OCI-LY1 (cell line): ENCODE measurements around the gene IQUB.

ENCODE experiments used
- EZH2 ChIP-seq: fragments of 200-600 bp; sonication (generic), shearing (Covaris generic); IDR thresholded peaks from 2 replicates; pipeline ENCODE4 v1.8.0; 2017; ENCODE audit warnings: borderline replicate concordance, mixed run types, mild to moderate bottlenecking, antibody characterized with exemption, low read length, moderate library complexity, mixed read lengths
- TF ChIP-seq, protein P1 (sequence below): fragments of 200-600 bp; sonication (generic), shearing (Covaris generic); IDR thresholded peaks from 2 replicates; pipeline ENCODE4 v1.5.1; 2017; ENCODE audit warnings: mild to moderate bottlenecking, antibody characterized with exemption, low read length, moderate library complexity, mixed read lengths

DNA sequence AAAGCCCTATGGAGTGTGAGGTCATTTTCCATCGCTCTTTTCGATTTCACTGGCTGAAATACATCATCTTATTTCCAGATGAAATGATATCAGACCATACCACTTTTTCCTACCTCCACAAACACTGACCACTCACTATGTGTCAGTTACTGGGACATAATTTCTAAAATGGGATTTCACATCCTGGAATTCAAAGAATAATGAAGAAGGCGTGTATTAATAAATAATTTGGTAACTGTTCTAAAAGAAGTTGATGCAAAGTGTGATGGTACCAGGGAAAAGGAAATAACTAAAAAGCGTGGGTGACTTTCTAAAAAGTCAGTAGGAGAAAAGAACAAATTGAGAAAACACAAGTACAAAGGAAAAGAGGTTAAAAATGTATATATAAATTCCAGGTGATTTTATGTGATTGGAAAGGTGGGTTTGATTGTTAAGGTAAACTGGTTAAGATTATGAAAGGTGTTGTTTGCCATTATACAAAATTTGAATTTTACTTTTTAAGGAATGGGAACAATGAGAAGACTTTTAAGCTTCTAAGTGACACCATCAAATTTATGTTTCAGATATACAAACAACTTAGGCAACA is 24.0 kb upstream of the IQUB start:
- TF ChIP-seq, protein P1, sequence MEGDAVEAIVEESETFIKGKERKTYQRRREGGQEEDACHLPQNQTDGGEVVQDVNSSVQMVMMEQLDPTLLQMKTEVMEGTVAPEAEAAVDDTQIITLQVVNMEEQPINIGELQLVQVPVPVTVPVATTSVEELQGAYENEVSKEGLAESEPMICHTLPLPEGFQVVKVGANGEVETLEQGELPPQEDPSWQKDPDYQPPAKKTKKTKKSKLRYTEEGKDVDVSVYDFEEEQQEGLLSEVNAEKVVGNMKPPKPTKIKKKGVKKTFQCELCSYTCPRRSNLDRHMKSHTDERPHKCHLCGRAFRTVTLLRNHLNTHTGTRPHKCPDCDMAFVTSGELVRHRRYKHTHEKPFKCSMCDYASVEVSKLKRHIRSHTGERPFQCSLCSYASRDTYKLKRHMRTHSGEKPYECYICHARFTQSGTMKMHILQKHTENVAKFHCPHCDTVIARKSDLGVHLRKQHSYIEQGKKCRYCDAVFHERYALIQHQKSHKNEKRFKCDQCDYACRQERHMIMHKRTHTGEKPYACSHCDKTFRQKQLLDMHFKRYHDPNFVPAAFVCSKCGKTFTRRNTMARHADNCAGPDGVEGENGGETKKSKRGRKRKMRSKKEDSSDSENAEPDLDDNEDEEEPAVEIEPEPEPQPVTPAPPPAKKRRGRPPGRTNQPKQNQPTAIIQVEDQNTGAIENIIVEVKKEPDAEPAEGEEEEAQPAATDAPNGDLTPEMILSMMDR = no peak
- no peak for TF ChIP-seq EZH2
